Stimulated activated CD8-positive, alpha-beta memory T cell treated with anti-CD3 and anti-CD28 coated beads, Interleukin-15, amount 100 ng/mL, for 48 hours (primary cell): ENCODE measurements around the gene CYP11A1.
A peak's percentile ranks its signal among the peaks of the same experiment; 100 is the strongest.

Source experiments
- DNase-seq, 2 donors: peaks; one replicate each; pipeline ENCODE4 v3.0.0-alpha.2; 2020; ENCODE audit warnings: low read depth in 2 of 2

CYP11A1 gene

GRCh38 chr15:74347757-74348250 is 19.6 kb downstream of the CYP11A1 start:
- DNase-seq = no peak

- peak; percentile 18 to 32 for DNase-seq
Observed at GRCh38 chr15:74345051-74345450, 22.4 kb downstream of the CYP11A1 start.

- DNase-seq = no peak
Observed at GRCh38 chr15:74343797-74344127, 23.7 kb downstream of the CYP11A1 start.

DNA sequence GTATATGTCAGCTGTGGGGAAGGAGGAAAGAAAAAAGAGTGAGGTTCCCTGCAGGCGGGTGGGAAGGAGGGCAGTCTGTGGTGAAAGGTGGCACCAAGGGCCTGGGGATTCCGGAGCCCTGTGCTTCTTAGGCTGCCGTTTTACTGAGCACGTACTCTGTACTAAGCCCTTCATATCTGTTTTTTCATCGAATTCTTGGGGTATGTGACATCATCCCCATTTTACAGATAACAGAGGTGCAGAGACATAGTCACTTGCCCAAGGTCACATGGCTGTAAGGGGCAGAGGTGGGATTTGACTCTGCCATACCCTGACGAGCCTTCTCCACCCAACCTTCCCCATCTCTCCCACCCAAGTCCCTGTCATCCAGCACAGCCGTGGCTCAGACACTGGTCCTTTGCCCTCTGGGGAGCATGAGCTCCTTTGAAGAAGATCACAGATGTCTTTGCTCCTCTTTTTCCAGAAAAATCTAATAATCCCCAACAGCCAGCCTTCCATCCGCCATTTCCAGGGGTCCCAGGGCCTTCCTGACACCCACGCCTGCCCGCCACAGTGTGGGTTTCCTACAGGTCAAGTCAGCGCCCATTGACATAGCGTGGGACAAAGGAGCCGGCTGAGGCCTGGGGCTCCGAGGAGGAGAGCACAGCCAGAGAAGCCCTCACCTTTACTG is 24.2 kb downstream of the CYP11A1 start:
- DNase-seq = no peak

DNA sequence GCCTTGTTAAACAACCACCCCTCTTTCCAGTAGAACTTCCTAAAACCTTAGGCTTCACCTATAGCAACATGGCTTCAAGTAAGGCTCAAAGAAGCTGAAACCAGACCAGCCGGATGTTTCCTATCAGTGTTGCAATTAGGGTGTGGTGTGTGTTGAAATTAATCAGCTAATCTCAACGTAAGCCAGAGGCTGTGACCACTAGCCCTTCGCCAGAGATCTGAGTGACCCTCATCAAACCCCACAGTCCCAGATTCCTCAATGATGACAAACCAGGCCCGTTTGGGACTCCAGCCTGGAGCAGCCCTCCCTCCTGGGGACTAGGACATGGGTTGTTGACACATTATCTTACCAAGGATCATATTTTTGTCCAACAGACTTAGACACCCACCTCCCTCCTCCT is 27.3 kb downstream of the CYP11A1 start:
- DNase-seq = no peak

DNA sequence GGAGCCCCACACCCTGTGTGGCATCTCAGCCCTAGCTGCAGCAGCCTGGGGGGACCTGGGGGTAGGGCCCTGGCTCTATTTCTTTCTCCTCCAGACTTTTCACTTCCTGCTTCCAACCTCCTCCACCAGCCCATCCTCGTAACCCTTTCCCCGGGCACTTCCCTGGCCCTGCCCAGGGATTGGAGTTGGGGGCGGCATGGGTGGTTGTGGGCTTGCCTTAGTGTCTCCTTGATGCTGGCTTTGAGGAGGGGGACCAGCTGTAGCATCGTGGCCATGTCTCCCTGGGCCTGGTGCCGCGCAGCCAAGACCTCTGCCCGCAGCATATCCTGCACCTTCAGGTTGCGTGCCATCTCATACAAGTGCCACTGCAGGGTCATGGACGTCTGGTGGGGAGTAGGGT is 28.1 kb downstream of the CYP11A1 start:
- no peak for DNase-seq

DNA sequence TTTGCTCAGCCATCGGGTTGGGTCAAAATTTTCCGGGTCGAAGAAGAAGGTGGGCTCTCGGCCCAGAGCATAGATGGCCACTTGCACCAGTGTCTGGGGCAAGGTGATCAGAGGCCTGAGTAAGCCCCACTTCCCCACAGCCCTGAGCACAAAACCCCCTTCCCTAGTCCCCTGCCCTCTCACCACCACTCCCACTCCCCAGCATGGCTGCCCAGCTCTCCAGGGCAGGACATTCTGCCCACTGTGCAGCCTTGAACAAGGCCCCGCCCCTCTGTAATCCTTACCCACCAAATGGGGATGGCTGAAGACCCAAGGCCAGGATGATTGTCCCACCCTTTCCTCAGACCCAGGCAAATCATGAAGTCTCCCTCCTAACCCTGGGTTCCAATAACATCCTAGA is 28.8 kb downstream of the CYP11A1 start:
- DNase-seq = no peak

DNA sequence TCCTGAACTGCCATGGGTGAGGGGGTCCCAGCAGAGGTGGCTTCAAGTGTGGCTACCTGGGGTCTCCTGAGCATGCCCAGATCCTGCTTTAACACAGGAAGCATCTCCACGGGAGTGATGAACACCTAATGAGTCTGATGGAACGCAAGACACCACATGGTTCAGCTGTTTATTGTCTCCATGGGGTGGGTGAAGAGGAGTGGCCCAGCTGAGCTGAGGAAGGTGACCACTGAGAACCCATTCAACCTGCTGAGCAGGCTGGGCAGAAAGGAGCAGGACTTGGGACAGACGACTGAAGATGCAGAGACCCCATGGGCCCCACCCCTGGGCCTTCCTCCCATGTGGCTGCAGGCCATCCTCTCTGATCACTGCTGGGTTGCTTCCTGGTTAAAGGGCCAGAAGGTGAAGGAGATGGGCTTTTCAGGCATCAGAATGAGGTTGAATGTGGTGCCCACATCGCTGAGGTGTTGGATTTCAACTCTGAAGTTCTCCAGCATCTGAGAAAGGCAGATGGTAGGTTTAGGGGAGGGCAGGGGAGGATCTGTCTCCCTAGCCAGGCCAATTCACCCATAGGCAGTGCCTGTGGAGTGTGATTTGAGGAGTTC is 29.7 kb downstream of the CYP11A1 start:
- DNase-seq = no peak

- no peak for DNase-seq
Observed at GRCh38 chr15:74337146-74337545, 30.3 kb downstream of the CYP11A1 start.

DNA sequence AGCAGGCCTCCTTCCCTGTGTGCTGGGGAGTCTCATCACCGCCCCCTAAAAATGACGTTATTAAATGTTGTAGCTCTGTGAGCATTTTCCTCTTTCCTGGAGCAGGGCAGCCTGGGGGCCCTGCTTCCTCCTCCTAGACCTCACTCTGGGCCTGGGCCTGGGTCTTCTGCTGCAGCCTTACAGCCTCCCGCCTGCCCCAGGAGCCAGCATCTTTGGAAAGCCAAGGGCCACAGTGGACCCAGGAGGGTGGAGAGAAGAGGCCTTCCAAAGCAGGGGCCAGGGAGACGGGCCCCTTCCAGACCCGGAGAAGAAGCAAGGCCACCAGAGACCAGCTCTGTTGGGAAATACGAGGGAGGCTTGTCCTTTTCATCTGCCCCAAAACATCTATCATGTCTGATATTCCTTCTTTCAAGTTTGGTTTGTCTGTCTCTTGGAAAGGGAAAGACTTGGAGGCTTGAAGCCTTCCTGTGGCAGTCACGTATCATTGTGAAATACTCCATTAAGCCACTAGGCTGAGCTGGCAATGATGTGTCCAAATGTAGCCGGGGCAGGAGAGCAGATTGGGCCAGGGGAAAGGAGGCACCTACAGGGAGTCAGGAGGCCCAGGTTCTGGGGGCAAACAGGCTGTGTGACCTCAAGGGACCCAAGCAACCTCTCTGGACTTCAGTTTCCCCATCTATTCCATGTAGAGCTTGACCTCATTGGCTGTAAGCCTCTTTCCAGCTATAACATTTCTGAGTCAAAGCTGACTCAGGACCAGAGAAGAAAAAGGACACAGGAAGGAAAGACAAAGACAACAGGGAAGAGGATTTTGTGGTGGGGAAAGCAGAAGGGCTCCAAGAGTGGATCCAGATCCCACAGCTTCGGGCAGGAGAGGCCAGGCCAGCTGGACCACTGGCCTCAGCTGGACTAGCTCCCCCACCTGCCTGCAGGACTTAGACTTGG is 31.1 kb downstream of the CYP11A1 start:
- DNase-seq = no peak

DNA sequence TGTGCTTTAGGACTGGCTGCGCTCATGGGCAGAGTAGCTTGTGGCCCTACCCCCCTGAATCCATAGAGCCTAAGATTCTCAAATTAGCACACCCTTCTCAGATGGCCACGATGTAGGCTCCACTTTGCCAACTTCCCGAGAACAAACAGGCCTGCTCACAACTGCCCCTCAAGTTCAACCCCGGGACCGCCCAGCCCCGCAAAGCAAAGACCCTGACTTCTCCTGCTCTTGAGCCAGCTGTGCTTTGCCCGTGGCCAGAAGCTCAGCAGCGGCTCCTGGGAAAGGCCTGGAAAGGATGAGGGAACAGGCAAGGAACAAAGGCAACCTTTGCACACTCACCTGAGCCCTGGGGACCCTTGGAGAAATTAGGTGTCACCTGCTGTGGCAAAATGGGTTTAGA is 32.0 kb downstream of the CYP11A1 start:
- DNase-seq = no peak

- no peak for DNase-seq
Observed at GRCh38 chr15:74334127-74334526, 33.3 kb downstream of the CYP11A1 start.

DNA sequence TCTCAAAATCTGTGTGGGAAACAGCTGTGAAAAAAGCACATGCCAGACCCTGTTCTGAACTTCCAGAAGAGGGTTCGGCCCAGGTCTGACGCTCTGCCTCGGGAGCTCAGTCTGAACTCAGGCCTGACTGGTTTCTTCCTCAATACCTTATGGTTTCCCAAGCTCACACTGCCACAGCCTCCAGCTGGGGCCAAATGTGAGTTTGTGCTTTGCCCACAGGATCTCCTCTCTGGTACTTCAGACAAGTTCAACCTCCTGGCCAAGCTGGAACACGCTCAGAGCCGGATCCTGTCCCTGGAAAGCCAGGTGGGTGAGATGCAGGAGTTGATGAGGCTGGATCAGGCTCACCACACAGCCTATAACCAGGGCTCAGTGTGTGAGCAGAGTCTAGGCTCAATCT is 33.8 kb downstream of the CYP11A1 start:
- DNase-seq = no peak

DNA sequence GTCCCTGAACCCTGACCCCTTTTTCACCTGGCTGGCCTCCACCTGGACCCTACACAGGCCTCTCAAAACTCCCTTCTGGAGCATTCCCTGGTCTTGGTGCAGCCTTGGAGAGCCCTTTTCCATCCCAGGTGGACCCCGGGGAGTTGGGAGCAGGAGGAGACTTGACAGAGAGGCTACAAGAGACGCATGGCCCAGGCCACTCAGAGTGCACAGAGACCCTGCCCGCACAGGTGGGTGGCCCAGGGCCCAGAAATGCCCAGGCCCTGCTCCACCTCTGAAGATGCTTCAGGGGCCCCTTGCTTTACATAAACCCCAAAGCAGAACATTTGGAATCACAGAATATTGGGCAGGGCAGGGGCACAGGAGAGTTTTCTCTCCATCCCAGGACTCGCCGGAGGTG is 34.4 kb downstream of the CYP11A1 start:
- DNase-seq = no peak

- DNase-seq = no peak
Observed at GRCh38 chr15:74332611-74333010, 34.8 kb downstream of the CYP11A1 start.

DNA sequence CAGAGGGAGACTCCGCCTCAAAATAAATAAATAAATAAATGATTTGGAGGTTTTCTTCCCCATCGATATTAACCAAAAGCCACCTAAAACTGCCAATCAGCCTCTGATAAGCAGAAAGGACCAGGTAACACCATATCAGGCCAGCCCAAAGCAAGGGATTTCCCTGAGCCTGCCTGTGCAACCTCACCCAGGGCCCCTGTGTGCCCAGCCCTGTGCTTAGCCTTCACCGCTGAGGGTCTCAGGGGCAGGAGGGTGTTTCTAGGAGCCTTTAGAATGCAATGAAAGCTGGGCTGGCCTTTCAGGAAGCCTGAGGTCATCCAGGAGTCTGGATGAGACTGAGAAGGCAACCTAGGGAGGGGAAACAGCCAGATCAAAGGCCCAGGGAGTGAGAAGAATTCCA is 35.4 kb downstream of the CYP11A1 start:
- no peak for DNase-seq

DNA sequence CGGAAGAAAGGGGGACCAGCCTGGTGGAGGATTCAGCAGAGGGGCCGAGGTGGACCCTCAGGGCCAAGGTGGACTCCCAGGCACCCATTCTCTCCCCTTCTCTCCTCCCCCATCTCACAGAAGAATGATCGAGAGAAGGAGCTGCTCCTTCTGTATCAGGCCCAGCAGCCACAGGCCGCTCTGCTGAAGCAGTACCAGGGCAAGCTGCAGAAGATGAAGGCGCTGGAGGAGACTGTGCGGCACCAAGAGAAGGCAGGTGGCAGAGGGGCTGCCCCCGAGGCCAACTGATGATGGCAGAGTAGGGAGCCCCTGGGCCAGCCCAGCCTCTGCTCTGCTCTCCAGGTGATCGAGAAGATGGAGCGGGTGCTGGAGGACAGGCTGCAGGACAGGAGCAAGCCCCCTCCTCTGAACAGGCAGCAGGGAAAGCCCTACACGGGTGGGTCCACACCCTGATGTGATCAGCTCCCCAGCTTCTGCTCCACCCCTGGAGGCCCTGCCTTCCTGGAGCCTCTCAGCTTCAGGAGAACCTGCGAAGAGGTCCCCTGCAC is 36.5 kb downstream of the CYP11A1 start:
- DNase-seq = no peak

- no peak for DNase-seq
Observed at GRCh38 chr15:74328331-74329056, 39.0 kb downstream of the CYP11A1 start.

- no peak for DNase-seq
Observed at GRCh38 chr15:74327756-74328155, 39.7 kb downstream of the CYP11A1 start.

DNA sequence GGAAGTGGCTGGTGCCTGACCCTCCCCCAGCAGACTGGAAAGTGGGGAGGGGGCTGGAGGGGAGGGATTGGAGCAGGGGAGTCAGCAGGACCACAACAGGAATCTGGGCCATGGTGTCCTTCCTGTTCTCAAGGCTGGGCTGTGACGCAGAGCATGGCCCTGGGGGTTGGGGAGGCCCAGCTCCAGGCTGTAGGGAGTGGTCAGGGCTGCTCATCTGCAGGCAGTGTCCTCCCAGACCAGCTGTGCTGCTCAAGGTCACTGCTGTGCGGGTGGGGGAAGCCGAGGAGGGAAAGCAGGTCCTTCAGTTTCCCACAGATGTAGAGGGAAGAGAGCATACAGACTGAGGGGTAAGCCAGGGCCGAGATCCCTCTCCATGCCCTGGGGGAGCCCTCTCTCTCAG is 40.7 kb downstream of the CYP11A1 start:
- no peak for DNase-seq

GRCh38 chr15:74324714-74325113 is 42.7 kb downstream of the CYP11A1 start:
- no peak for DNase-seq
